HUES64 (cell line): Measurements from ENCODE around the gene DOK5.

ENCODE experiments used
- H3K27ac ChIP-seq: 2 replicates; pipeline ENCODE4 v1.7.0; 2013; ENCODE audit warnings: low read depth, low read length, inconsistent platforms
- H3K27me3 ChIP-seq: 2 replicates; pipeline ENCODE4 v1.6.1; 2013; ENCODE audit warnings: mild to moderate bottlenecking, low read length; ENCODE audit not compliant: insufficient read depth
- H3K36me3 ChIP-seq: 2 replicates; pipeline ENCODE4 v1.6.1; 2013; ENCODE audit warnings: mild to moderate bottlenecking, low read length; ENCODE audit not compliant: insufficient read depth
- H3K4me1 ChIP-seq: 2 replicates; pipeline ENCODE4 v1.6.1; 2013; ENCODE audit warnings: mild to moderate bottlenecking, low read length, moderate library complexity; ENCODE audit not compliant: insufficient read depth
- H3K4me3 ChIP-seq: 2 replicates; pipeline ENCODE4 v1.5.1; 2013; ENCODE audit warnings: mild to moderate bottlenecking, low read length, moderate library complexity
- H3K9ac ChIP-seq: 2 replicates; pipeline ENCODE4 v1.6.1; 2013; ENCODE audit warnings: mild to moderate bottlenecking, low read depth, low read length
- H3K9me3 ChIP-seq: 2 replicates; pipeline ENCODE4 v1.6.1; 2013; ENCODE audit warnings: low read depth, low read length; ENCODE audit not compliant: insufficient read depth
- WGBS: fragments of 150-250, 120-280 bp; methylation state at CpG from one replicate; pipeline ENCODE4 v1.1.7; 2013; ENCODE audit warnings: missing lambda C conversion rate; 5-methylcytosine and 5-hydroxymethylcytosine counted together

DOK5 gene

DNA sequence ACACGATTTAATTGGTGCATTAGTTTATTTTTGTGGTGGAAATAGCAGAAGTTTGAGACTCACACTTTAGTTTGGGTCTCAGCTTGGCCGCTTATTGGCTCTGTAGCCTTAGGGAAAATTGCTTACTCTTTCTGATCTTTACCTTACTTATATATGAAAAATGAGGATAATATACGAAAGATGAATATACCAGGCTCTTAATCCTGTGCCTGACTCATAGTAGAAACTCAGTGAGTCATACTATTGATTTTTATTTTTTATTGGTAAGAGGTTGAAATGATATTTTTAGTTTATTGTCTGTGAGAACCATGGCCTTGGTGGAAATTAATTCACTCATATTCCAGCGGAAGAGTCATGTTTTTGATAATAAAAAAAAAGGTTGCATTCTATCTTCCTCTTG is 11.2 kb downstream of the DOK5 start:
- no peaks in the 10 kb centered on the region for H3K9me3 ChIP-seq
- H3K27ac ChIP-seq: no peak overlapping the region
- no peak overlapping the region for H3K9ac ChIP-seq
- WGBS: 100% methylated on average over 2 of the region's 4 CpGs
- H3K4me1 ChIP-seq: no peaks in the 10 kb centered on the region
- no peaks in the 10 kb centered on the region for H3K27me3 ChIP-seq
- H3K4me3 ChIP-seq: no peak overlapping the region
- H3K36me3 ChIP-seq: no peaks in the 10 kb centered on the region

DNA sequence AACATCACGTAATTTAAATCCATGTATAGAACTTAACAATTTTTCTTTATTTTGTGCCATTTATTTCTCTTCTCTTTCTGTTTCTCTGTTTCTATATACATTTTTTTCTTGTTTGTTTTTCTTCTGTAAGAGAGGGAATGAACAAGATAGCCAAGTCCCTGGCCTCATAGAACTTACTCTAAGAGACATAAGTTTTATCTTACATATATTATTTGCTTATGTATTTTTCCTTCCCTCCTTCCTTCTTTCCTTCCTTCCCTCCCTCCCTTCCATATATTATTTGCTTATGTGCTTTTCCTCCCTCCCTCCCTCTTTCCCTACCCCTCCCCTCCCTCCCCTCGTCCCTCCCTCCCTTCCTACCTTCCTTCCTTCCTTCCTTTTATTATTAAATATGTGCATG is 13.0 kb downstream of the DOK5 start:
- H3K4me3 ChIP-seq: no peak overlapping the region
- WGBS: 100% methylated on average over 1 of the region's 2 CpGs

DNA sequence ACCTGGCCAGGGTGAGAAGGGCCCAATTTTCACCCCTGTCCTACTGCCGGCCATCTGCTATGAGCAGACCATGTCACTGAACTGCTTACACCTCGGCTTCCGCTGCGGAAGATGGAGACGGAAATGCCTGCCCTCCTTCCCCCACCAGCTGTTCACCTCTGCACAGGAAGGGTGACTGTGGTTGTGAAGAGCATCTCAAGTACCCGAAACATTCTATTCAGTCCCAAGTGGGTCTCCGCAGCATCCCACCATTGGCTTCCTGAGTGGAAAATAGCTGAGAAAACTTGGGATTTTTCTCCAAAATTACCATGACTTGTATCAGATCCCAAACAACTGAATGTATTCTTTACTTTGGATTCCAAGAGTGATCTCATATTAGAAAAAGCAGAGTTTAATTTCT is 16.1 kb downstream of the DOK5 start:
- Histone ChIP-seq H3K27me3 (no peaks in the 10 kb centered on the region), H3K9ac (no peak overlapping the region), H3K36me3 (no peaks in the 10 kb centered on the region), H3K4me3 (no peak overlapping the region), H3K9me3 (no peaks in the 10 kb centered on the region), H3K4me1 (no peaks in the 10 kb centered on the region), H3K27ac (no peak overlapping the region)
- WGBS: 94% methylated on average over 7 of the region's 7 CpGs

More for the DNA sequence above, 13.0 kb downstream of the DOK5 start:
- no peaks in the 10 kb centered on the region for H3K27me3 ChIP-seq
- no peaks in the 10 kb centered on the region for H3K36me3 ChIP-seq
- no peaks in the 10 kb centered on the region for H3K9me3 ChIP-seq
- no peak overlapping the region for H3K27ac ChIP-seq
- H3K4me1 ChIP-seq: no peaks in the 10 kb centered on the region
- no peak overlapping the region for H3K9ac ChIP-seq

DNA sequence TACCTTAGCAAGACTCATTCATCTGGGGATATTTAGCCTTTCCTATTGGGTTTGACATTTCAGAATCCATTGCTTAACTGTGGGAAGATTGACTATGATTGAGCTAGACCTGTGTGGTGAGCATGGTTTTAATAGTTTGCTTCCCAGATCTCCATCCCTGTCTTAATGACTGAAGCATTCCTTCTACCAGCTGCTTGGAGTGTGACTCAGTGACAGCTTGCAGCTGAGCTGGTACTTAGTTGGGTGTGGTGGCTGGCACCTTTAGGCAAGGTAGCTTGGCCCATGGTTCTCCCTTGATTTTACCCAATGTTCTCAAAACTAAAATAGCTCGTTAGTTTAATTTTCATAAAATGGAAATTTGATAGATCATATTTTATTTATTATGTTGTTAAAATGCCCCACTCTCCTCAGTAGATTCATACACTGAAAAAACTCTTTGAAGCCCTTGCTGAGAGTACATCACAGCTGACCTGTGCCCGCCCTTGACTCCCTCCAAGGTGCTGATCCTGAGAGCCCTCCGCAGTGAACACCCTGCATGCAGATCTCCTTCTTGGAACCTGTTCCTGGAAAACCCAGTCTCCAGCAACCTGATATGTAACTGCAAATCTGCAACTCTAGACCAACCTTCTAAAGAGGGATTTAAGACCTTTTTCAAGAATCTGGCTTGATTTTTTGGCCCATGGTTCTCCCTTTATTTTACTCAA is 19.1 kb downstream of the DOK5 start:
- WGBS: 86% methylated on average over 2 of the region's 3 CpGs
- Histone ChIP-seq H3K36me3 (no peaks in the 10 kb centered on the region), H3K4me1 (no peaks in the 10 kb centered on the region), H3K27ac (no peak overlapping the region), H3K9me3 (no peaks in the 10 kb centered on the region), H3K4me3 (no peak overlapping the region), H3K9ac (no peak overlapping the region), H3K27me3 (no peaks in the 10 kb centered on the region)

DNA sequence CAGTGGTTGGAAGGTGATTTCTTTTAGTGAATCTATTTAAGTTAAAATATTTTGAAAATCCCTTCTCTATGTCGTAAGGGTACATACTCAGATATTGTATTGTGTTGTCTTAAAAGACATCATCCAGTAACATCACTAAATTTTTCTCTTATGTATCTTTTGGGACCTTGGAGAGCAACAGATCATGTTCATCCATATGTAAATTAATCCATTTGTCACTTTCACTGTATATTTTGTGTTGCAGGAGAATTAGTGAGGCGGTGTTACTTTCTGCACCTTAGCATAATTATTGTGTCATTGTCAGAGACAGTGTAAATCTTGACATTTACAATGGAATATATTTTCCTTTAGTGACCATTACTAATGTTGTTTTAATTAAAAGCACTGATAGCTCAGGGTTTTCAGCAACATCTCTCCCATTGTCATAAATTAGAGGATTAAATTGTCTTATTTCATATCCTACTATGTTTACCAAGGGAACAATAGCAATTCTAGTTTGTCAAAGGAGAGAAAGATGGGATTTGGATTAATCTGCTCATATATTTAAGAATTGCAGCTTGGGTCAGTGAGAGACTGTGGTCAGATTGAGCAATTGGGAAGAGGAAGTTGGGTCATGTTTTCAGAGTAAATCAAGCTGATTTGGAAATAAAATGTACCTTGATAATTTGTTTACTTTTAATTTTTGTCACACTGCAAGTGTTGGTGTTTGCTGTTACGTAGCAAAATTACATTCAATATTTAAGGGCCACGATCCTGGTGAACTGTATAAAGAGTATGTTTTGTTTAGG is 22.7 kb downstream of the DOK5 start:
- no peaks in the 10 kb centered on the region for H3K36me3 ChIP-seq
- WGBS: 95% methylated on average over 2 of the region's 4 CpGs
- H3K27me3 ChIP-seq: no peaks in the 10 kb centered on the region
- no peak overlapping the region for H3K4me3 ChIP-seq
- H3K4me1 ChIP-seq: no peaks in the 10 kb centered on the region
- H3K27ac ChIP-seq: no peak overlapping the region
- H3K9ac ChIP-seq: no peak overlapping the region
- H3K9me3 ChIP-seq: no peaks in the 10 kb centered on the region

DNA sequence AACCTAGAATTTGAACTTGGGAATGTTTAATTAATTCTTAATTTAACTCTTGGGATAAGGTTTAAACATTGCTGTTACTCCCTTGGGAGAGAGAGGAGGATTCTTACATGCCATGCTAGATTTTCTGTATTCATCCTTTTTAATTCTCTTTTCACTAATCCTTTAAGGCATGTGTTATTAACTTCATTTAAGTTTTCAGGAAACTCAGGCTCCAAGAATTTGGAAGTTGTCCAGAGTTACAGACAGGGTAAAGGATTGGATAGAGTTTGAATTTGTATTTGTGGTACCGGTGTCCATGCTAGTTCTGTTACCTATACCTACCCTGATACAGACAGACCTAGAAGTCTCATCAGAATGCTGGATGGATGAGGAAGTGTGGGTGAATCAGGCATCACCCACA is 23.7 kb downstream of the DOK5 start:
- H3K4me1 ChIP-seq: no peaks in the 10 kb centered on the region
- H3K27me3 ChIP-seq: no peaks in the 10 kb centered on the region
- H3K27ac ChIP-seq: no peak overlapping the region
- no CpG with 5 or more reads among the region's 1 CpG for WGBS
- no peaks in the 10 kb centered on the region for H3K9me3 ChIP-seq
- no peak overlapping the region for H3K9ac ChIP-seq
- no peaks in the 10 kb centered on the region for H3K36me3 ChIP-seq
- no peak overlapping the region for H3K4me3 ChIP-seq

DNA sequence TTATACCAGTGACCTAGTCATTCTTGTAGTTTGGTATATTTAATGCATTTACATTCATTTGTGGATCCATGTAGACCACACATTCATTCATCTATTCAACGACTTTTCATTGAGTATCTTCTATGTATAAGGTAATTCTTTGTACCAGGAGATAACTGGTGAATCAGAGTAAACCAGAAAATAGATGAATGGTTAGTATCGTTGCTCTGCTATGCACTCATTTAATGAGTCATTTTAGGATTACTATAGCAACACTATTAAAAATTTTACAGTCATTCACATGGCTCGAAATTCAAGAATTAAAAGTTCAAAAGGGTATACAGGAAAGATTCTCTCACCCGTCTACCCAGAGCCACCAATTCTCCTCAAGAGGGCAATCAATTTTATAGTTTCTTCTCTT is 26.8 kb downstream of the DOK5 start:
- H3K4me1 ChIP-seq: no peaks in the 10 kb centered on the region
- WGBS: 96% methylated on average over 3 of the region's 4 CpGs
- no peaks in the 10 kb centered on the region for H3K36me3 ChIP-seq
- no peaks in the 10 kb centered on the region for H3K9me3 ChIP-seq
- no peak overlapping the region for H3K9ac ChIP-seq
- no peaks in the 10 kb centered on the region for H3K27me3 ChIP-seq
- H3K27ac ChIP-seq: no peak overlapping the region
- no peak overlapping the region for H3K4me3 ChIP-seq

DNA sequence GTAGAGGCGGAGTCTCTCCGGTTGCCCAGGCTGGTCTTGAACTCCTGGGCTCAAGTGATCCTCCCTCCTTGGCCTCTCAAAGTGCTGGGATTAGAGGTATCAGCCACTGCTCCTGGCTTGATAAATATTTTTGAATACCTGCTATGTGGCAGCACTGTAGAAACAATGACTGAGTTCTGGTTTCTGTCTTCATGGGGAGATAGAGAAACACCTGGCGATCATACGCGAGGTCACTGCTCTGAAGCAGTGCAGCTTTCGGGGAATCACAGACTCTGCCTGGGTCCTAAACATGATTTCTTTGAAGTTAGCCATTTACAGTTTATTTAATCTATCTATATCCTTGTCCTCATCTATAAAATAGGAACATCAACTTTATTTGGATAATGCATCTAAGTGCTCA is 31.2 kb downstream of the DOK5 start:
- 97% methylated on average over 6 of the region's 6 CpGs for WGBS

DNA sequence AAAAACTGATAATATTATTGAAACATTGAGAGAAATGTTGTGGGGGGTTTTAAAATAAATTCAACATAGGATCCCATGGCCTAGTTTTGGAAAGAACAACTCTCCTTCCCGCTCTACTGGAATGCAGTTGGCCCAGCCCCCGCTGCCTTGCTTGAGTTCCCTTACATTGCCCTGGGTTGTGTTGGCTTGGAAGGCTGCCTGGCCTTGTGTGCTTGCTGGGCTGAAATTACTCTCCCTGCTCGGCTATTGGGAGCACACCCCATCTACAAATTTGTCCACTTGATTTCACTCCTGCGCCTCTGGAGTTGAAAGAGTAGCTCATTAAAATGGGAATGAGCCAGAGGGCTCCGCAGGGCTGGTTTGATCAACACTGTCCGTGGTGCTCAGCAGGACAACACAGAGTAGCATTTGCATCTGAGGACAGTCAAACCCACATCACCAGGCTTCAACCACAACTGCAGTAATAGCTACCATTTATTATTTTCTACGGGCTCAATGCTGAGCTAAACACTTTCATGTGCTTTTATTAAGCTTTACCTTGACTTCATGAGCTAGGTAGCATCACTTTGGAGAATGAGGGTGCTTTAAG is 35.2 kb downstream of the DOK5 start:
- H3K4me1 ChIP-seq: peaks cover 28% of the 10 kb centered on the region
- H3K9ac ChIP-seq: 0 out of 2 replicates have a peak overlapping the region, but pooled peaks have one; percentile 17
- H3K4me3 ChIP-seq: no peak overlapping the region
- H3K27ac ChIP-seq: peak overlapping the region; percentile 78
- H3K36me3 ChIP-seq: no peaks in the 10 kb centered on the region
- H3K9me3 ChIP-seq: peaks cover 5% of the 10 kb centered on the region; the same call in 1 of the 2 replicates
- WGBS: 32% methylated on average over 7 of the region's 7 CpGs
- no peaks in the 10 kb centered on the region for H3K27me3 ChIP-seq

More for the DNA sequence above, 31.2 kb downstream of the DOK5 start:
- H3K4me1 ChIP-seq: peaks cover 17% of the 10 kb centered on the region
- no peak overlapping the region for H3K27ac ChIP-seq
- no peaks in the 10 kb centered on the region for H3K36me3 ChIP-seq
- H3K27me3 ChIP-seq: no peaks in the 10 kb centered on the region
- no peak overlapping the region for H3K9ac ChIP-seq
- no peak overlapping the region for H3K4me3 ChIP-seq
- no peaks in the 10 kb centered on the region for H3K9me3 ChIP-seq

DNA sequence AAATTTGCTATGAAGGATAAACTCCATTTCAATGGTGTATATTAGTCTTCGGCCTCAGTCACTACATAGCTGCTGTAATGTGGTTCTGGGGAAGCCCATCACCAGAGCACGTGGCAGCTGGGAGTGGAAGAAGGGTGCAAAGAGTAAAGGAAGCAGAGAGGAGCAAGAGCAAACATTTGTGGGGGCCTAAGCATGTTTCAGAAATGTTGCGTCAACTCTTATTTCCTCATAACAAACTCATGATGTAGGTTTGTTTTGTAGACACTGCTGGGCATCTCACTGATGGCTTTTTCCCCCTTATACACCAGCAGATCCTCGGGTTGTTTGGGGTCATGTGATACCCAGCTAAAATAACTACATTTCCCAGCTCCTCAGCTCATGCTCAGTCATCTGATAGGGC is 37.3 kb downstream of the DOK5 start:
- Histone ChIP-seq H3K36me3 (no peaks in the 10 kb centered on the region), H3K9ac (no peak overlapping the region), H3K4me1 (peaks cover 28% of the 10 kb centered on the region), H3K4me3 (no peak overlapping the region), H3K27me3 (no peaks in the 10 kb centered on the region), H3K9me3 (peaks cover 5% of the 10 kb centered on the region; the same call in 1 of the 2 replicates), H3K27ac (no peak overlapping the region)
- WGBS: over 99% methylated on average over 4 of the region's 4 CpGs

DNA sequence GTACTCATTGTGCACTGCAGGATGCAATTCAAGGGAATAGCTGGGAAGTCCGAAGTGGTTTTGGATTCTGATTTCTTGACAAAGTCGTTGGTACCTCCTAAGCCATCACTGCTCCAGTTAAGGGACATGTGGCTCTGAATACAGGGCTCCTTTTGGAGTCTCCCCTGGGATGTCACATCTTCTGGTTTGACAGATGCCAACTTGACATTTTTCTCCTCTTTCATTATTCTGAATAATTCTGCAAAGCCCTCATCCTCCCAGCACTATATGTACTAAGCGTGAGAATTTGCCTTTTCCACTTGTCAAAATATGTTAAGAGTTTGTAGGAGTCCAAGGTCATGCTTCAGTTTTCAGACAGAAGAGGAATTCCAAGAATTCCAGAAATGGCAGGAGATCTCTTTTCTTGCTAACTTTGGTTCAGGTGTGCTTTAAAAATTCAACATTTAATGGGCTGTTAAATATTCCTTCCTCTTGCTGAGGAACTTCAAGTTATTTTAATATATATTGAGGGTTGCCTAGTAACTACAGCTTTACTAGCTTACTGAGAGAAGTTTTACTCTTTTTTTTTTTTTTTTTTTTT is 38.7 kb downstream of the DOK5 start:
- H3K9me3 ChIP-seq: peaks cover 5% of the 10 kb centered on the region; the same call in 1 of the 2 replicates
- 86% methylated on average over 3 of the region's 3 CpGs for WGBS
- no peak overlapping the region for H3K9ac ChIP-seq
- no peaks in the 10 kb centered on the region for H3K36me3 ChIP-seq
- H3K4me1 ChIP-seq: peaks cover 28% of the 10 kb centered on the region
- no peak overlapping the region for H3K4me3 ChIP-seq
- H3K27me3 ChIP-seq: no peaks in the 10 kb centered on the region
- H3K27ac ChIP-seq: no peak overlapping the region
